Measurements from ENCODE around the gene SHISA5. TPM values are rescaled to one million over a fixed set of nuclear protein-coding genes. Genes with fewer than 3 reads are reported as not detected.
A peak's percentile ranks its signal among the peaks of the same experiment; 100 is the strongest.

SHISA5 gene
- total RNA-seq, 1 experiment from 2014 or later, result 174 TPM

GRCh38 chr3:48466386-48467109 lies 37.4 kb downstream of the SHISA5 start:
- peak overlapping the region; percentile 7; the same call in 1 of the 2 replicates for H2BK15ac ChIP-seq (ENCODE audit: low read depth, low read length)
- Mint-ChIP-seq H3K4me1 (peaks cover 16 to 26% of the 10 kb centered on the region in 2 experiments), H3K36me3 (ENCODE audit: insufficient read depth in 1 of 3, low read depth in 3 of 3) (peaks cover 13 to 32% (median 32%) of the 10 kb centered on the region in 3 experiments), H3K27me3 (ENCODE audit: low read depth) (no peaks in the 10 kb centered on the region; the same call in 1 of the 2 replicates), H3K9me3 (no peaks in the 10 kb centered on the region), H3K27ac (peak overlapping the region; percentile 90 to 99 (median 99); a peak in 6 of 7 replicates), H3K4me3 (no peak overlapping the region; a peak in 1 of 5 replicates)
- H3K14ac ChIP-seq (ENCODE audit: insufficient read depth, low read length), result peak overlapping the region; percentile 87
- no peak overlapping the region for H2AK5ac ChIP-seq (ENCODE audit: insufficient read length, low read length)
- no peaks in the 10 kb centered on the region for H4K20me1 ChIP-seq (ENCODE audit: control insufficient read depth, insufficient read depth, insufficient read length)
- no peak for TF ChIP-seq CTCF (conservative IDR thresholded peaks at IDR 0.05)
- H3K23ac ChIP-seq (ENCODE audit: insufficient read length, low read depth, low read length), result no peak overlapping the region
- H4K91ac ChIP-seq (ENCODE audit: insufficient read length, low read depth, low read length), result peak overlapping the region; percentile 92
- peak overlapping the region; percentile 44 for H3K27ac ChIP-seq (ENCODE audit: insufficient read length, low read depth, low read length)
- peak; percentile 35 for DNase-seq
- H3K79me1 ChIP-seq (ENCODE audit: insufficient read depth, low read depth, low read length, poor library complexity, severe bottlenecking), result no peaks in the 10 kb centered on the region
- no peak overlapping the region for H2BK20ac ChIP-seq (ENCODE audit: low read depth, low read length, poor library complexity, severe bottlenecking)
- no peaks in the 10 kb centered on the region for H3K4me1 ChIP-seq (ENCODE audit: insufficient read depth, low read length)
- H2BK120ac ChIP-seq (ENCODE audit: low read depth, low read length, poor library complexity, severe bottlenecking), result peak overlapping the region; percentile 96
- H2AFZ ChIP-seq (ENCODE audit: low read length), result no peak overlapping the region
- H3K23me2 ChIP-seq (ENCODE audit: insufficient read length, low read depth, low read length, poor library complexity, severe bottlenecking), result no peaks in the 10 kb centered on the region
- peak overlapping the region; percentile 43 for H2BK5ac ChIP-seq (ENCODE audit: insufficient read length, low read length)
- no peaks in the 10 kb centered on the region; the same call in 1 of the 2 replicates for H3K79me2 ChIP-seq (ENCODE audit: insufficient read depth, low read length)
- H3K27me3 ChIP-seq (ENCODE audit: insufficient read depth, low read length), result no peaks in the 10 kb centered on the region
- H2BK12ac ChIP-seq (ENCODE audit: insufficient read length, low read depth, low read length), result peak overlapping the region; percentile 85
- no peak overlapping the region for H3K56ac ChIP-seq (ENCODE audit: insufficient read length, low read depth, low read length)
- peak overlapping the region; percentile 15 for H3K9ac ChIP-seq (ENCODE audit: extremely low read depth, insufficient read length, low read length)
- no peaks in the 10 kb centered on the region for H3K9me3 ChIP-seq (ENCODE audit: control insufficient read depth, low read depth, low read length)
- no peak overlapping the region for H3K4me2 ChIP-seq (ENCODE audit: insufficient read depth, insufficient read length, low read length)
- H3K4ac ChIP-seq (ENCODE audit: low read depth, low read length), result peak overlapping the region; percentile 88
- no CpG with 5 or more reads among the region's 19 CpGs for WGBS (ENCODE audit: extremely low coverage, insufficient read length, low lambda C conversion rate)
- no peak overlapping the region for H4K8ac ChIP-seq (replicated peaks; ENCODE audit: insufficient read length, low read depth, low read length)
- H4K5ac ChIP-seq (ENCODE audit: insufficient read length, low read depth, low read length), result peak overlapping the region; percentile 37
- no peak overlapping the region for H3T11ph ChIP-seq (ENCODE audit: low read length)
- H3K18ac ChIP-seq (ENCODE audit: insufficient read length, low read depth, low read length), result peak overlapping the region; percentile 92

Measured in H9 (cell line).